HCT116 (cell line): ENCODE measurements around the gene AKAP11.

Source experiments
- CTCF ChIP-seq, 3 experiments: fragments of 200-600 bp in 1 of 3; sonication (generic) in 1 of 3; IDR thresholded peaks in 2 of 3; conservative IDR thresholded peaks in 1 of 3; 2 replicates each; pipeline ENCODE4 v1.5.1; 2012 to 2017; ENCODE audit warnings: low read depth in 2 of 3, low read length in 2 of 3, antibody characterized with exemption in 1 of 3, borderline replicate concordance in 1 of 3, control low read depth in 1 of 3, mild to moderate bottlenecking in 1 of 3, mixed read lengths in 1 of 3, mixed run types in 1 of 3, moderate library complexity in 1 of 3; ENCODE audit not compliant: insufficient read depth in 1 of 3
- EGR1 ChIP-seq: IDR thresholded peaks from 2 replicates; pipeline ENCODE4 v1.6.1; 2012; ENCODE audit warnings: low read depth
- EZH2 ChIP-seq: fragments of 200-600 bp; sonication (generic); IDR thresholded peaks from 2 replicates; pipeline ENCODE4 v1.6.1; 2017; ENCODE audit warnings: antibody characterized with exemption, mixed run types
- EZH2phosphoT487 ChIP-seq: fragments of 200-600 bp; IDR thresholded peaks from 2 replicates; pipeline ENCODE4 v1.6.1; 2018; ENCODE audit warnings: antibody characterized with exemption, borderline replicate concordance
- JUND ChIP-seq: IDR thresholded peaks from 2 replicates; pipeline ENCODE4 v1.6.1; 2012
- MAX ChIP-seq: IDR thresholded peaks from 2 replicates; pipeline ENCODE4 v1.6.1; 2012
- POLR2A ChIP-seq: IDR thresholded peaks from 2 replicates; pipeline ENCODE4 v1.7.0; 2011; ENCODE audit warnings: borderline replicate concordance; ENCODE audit not compliant: insufficient read depth, insufficient read length; ENCODE audit errors: extremely low read depth
- POLR2AphosphoS5 ChIP-seq: IDR thresholded peaks from 2 replicates; pipeline ENCODE4 v1.6.1; 2011; ENCODE audit warnings: mild to moderate bottlenecking, low read depth, low read length, moderate library complexity
- RAD21 ChIP-seq: IDR thresholded peaks from 2 replicates; pipeline ENCODE4 v1.6.1; 2012; ENCODE audit warnings: low read depth, mild to moderate bottlenecking
- REST ChIP-seq: IDR thresholded peaks from 2 replicates; pipeline ENCODE4 v1.6.1; 2012; ENCODE audit warnings: low read depth
- SIN3A ChIP-seq: IDR thresholded peaks from 2 replicates; pipeline ENCODE4 v1.6.1; 2012; ENCODE audit warnings: low read depth
- SRF ChIP-seq: IDR thresholded peaks from 2 replicates; pipeline ENCODE4 v1.6.1; 2012; ENCODE audit warnings: low read depth
- YY1 ChIP-seq: IDR thresholded peaks from 2 replicates; pipeline ENCODE4 v1.6.1; 2011; ENCODE audit warnings: low read length, low read depth, moderate library complexity, mild to moderate bottlenecking; ENCODE audit not compliant: insufficient replicate concordance; ENCODE audit errors: extremely low read depth
- ZFX ChIP-seq: fragments of 450-650 bp; IDR thresholded peaks from 2 replicates; pipeline ENCODE4 v1.6.1; 2017

- TF ChIP-seq CTCF (IDR thresholded peaks at IDR 0.05 in 2 of 3, conservative IDR thresholded peaks at IDR 0.05 in 1 of 3; ENCODE audit: borderline replicate concordance in 1 of 3, insufficient read depth in 1 of 3, low read depth in 2 of 3, low read length in 2 of 3) (no peak), POLR2AphosphoS5 (no peak), SIN3A (no peak), EZH2 (no peak), REST (no peak), SRF (no peak), POLR2A (no peak), EZH2phosphoT487 (no peak), RAD21 (no peak), JUND (no peak), YY1 (no peak), ZFX (no peak), EGR1 (no peak), MAX (no peak)
These were observed 83.1 kb downstream of the AKAP11 start for GRCh38 chr13:42355092-42355485.
